HEK293 (cell line): ENCODE data around the gene PCID2.

ENCODE experiments used
- BCL6B ChIP-seq: fragments of 450-650 bp; formaldehyde crosslinking; IDR thresholded peaks from 2 replicates; pipeline ENCODE4 v1.5.1; 2017; ENCODE audit warnings: missing biosample characterization, missing genetic modification characterization
- MEIS1 ChIP-seq: sonication (generic); formaldehyde crosslinking; IDR thresholded peaks from 2 replicates; pipeline ENCODE4 v1.8.1; 2022; ENCODE audit warnings: missing genetic modification reagents, mild to moderate bottlenecking, borderline replicate concordance
- MZF1 ChIP-seq: fragments of 450-650 bp; formaldehyde crosslinking; IDR thresholded peaks from 2 replicates; pipeline ENCODE4 v1.5.1; 2017; ENCODE audit warnings: missing biosample characterization, missing genetic modification characterization, borderline replicate concordance
- PRDM10 ChIP-seq: fragments of 450-650 bp; formaldehyde crosslinking; IDR thresholded peaks from 2 replicates; pipeline ENCODE4 v1.5.1; 2016; ENCODE audit warnings: missing biosample characterization, missing genetic modification characterization
- SCRT1 ChIP-seq: fragments of 450-650 bp; formaldehyde crosslinking; IDR thresholded peaks from 2 replicates; pipeline ENCODE4 v1.5.1; 2016; ENCODE audit warnings: missing biosample characterization, missing genetic modification characterization, borderline replicate concordance
- TRIM28 ChIP-seq: IDR thresholded peaks from 2 replicates; pipeline ENCODE4 v1.6.1; 2011; ENCODE audit warnings: low read length, control low read depth, borderline replicate concordance
- YY1 ChIP-seq: fragments of 450-650 bp; formaldehyde crosslinking; IDR thresholded peaks from 2 replicates; pipeline ENCODE4 v1.5.1; 2018; ENCODE audit warnings: missing biosample characterization, missing genetic modification characterization
- ZBTB20 ChIP-seq: fragments of 450-650 bp; formaldehyde crosslinking; IDR thresholded peaks from 2 replicates; pipeline ENCODE4 v1.5.1; 2016; ENCODE audit warnings: missing biosample characterization, missing genetic modification characterization
- ZBTB48 ChIP-seq: fragments of 450-650 bp; formaldehyde crosslinking; IDR thresholded peaks from 2 replicates; pipeline ENCODE4 v1.5.1; 2016; ENCODE audit warnings: missing biosample characterization, missing genetic modification characterization
- ZBTB7A ChIP-seq: fragments of 450-650 bp; formaldehyde crosslinking; IDR thresholded peaks from 2 replicates; pipeline ENCODE4 v1.5.1; 2016; ENCODE audit warnings: low read depth, missing biosample characterization, missing genetic modification characterization
- ZNF140 ChIP-seq: fragments of 450-650 bp; formaldehyde crosslinking; IDR thresholded peaks from 2 replicates; pipeline ENCODE4 v1.5.1; 2016; ENCODE audit warnings: missing biosample characterization, missing genetic modification characterization
- ZNF148 ChIP-seq: fragments of 450-650 bp; formaldehyde crosslinking; IDR thresholded peaks from 2 replicates; pipeline ENCODE4 v1.5.0; 2017; ENCODE audit warnings: missing biosample characterization, missing genetic modification characterization, borderline replicate concordance
- ZNF169 ChIP-seq: fragments of 450-650 bp; formaldehyde crosslinking; IDR thresholded peaks from 2 replicates; pipeline ENCODE4 v1.5.1; 2016; ENCODE audit warnings: missing biosample characterization, missing genetic modification characterization
- ZNF214 ChIP-seq: fragments of 450-650 bp; formaldehyde crosslinking; IDR thresholded peaks from 2 replicates; pipeline ENCODE4 v1.5.1; 2017; ENCODE audit warnings: missing biosample characterization, mild to moderate bottlenecking, missing genetic modification characterization, borderline replicate concordance
- ZNF23 ChIP-seq: fragments of 450-650 bp; formaldehyde crosslinking; IDR thresholded peaks from 2 replicates; pipeline ENCODE4 v1.5.1; 2016; ENCODE audit warnings: missing biosample characterization, missing genetic modification characterization, borderline replicate concordance
- ZNF26 ChIP-seq: fragments of 450-650 bp; formaldehyde crosslinking; IDR thresholded peaks from 2 replicates; pipeline ENCODE4 v1.5.1; 2016; ENCODE audit warnings: missing biosample characterization, missing genetic modification characterization
- ZNF404 ChIP-seq: fragments of 450-650 bp; formaldehyde crosslinking; IDR thresholded peaks from 2 replicates; pipeline ENCODE4 v1.5.1; 2017; ENCODE audit warnings: missing biosample characterization, missing genetic modification characterization
- ZNF513 ChIP-seq: fragments of 450-650 bp; IDR thresholded peaks from 2 replicates; pipeline ENCODE4 v1.5.1; 2018; ENCODE audit warnings: missing biosample characterization, missing genetic modification characterization
- ZNF677 ChIP-seq: fragments of 450-650 bp; IDR thresholded peaks from 2 replicates; pipeline ENCODE4 v1.5.0; 2018; ENCODE audit warnings: missing biosample characterization, mild to moderate bottlenecking, missing genetic modification characterization, moderate library complexity
- ZNF791 ChIP-seq: fragments of 450-650 bp; formaldehyde crosslinking; IDR thresholded peaks from 2 replicates; pipeline ENCODE4 v1.5.1; 2016; ENCODE audit warnings: missing biosample characterization, missing genetic modification characterization
- ZNF837 ChIP-seq: fragments of 450-650 bp; formaldehyde crosslinking; IDR thresholded peaks from 2 replicates; pipeline ENCODE4 v1.5.1; 2016; ENCODE audit warnings: missing biosample characterization, missing genetic modification characterization
- TF ChIP-seq, protein P1 (sequence below): fragments of 450-650 bp; formaldehyde crosslinking; IDR thresholded peaks from 2 replicates; pipeline ENCODE4 v1.5.1; 2016; ENCODE audit warnings: missing biosample characterization, missing genetic modification characterization
- TF ChIP-seq, protein P2 (sequence below): fragments of 450-650 bp; formaldehyde crosslinking; IDR thresholded peaks from 2 replicates; pipeline ENCODE4 v1.5.1; 2016; ENCODE audit warnings: missing biosample characterization, missing genetic modification characterization
- TF ChIP-seq, protein P3 (sequence below): sonication (generic); formaldehyde crosslinking; IDR thresholded peaks from 2 replicates; pipeline ENCODE4 v1.8.1; 2022; ENCODE audit warnings: mild to moderate bottlenecking, moderate library complexity, missing genetic modification reagents

PCID2 gene

DNA sequence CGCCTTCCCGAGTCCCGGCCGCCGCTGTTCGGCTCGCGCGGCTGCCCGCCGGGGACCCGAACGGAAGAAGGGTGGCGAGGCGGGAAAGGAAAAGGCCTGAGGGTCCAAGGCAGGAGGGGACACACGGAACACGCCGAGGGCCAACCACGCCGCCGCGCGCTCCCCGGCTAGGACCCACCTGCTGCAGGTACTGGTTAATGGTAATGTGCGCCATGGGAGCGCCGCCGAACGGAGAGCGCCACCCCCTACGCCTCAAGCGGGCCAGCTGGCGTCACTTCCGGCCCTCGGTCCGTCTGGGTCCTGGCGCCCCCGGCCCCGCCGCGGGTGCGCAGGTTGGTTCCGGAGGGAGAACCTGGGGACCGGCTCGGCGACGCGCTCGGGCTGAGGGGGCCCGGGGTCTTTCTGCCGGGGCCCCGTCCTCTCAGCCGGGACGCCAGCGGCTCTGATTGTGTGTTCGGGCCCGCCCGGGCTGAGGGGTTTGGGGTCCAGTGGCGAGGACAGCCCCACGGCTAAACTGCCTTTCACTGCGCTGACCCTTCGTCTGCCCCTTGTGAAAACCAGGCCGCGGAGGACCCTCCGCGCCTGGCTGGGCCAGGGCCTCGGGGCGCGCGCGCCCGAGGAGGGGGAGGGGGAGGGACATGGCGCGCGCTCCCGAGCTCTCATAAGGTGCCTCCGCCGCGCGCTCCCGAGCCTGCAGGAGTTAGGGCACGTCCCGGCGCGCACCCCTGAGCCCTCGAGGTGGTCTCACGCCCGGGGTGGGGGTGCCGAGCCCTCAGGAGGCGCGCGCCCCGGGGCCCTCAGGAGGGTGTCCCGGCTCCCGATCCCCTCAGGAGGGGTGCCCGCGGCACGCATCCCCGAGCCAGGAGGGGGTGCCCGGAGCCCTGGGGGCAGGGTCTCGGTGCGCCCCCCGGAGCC lies at the start of gene PCID2 (continued):
- TF ChIP-seq ZNF148 (tag by site-specific recombination) (no peak), ZNF23 (tag by site-specific recombination) (no peak), TRIM28 (no peak), ZNF140 (tag by site-specific recombination) (no peak), ZNF26 (tag by site-specific recombination) (no peak), ZNF404 (tag by site-specific recombination) (no peak), ZNF837 (peak; percentile 64), ZNF677 (peak; percentile 65; the same call in 1 of the 2 replicates), ZNF513 (no peak), ZNF169 (tag by site-specific recombination) (no peak), BCL6B (tag by site-specific recombination) (0 out of 2 replicates have a peak, but pooled peaks have one; percentile 22), ZBTB20 (peak; percentile 91), ZBTB48 (tag by site-specific recombination) (peak; percentile 71; the same call in 1 of the 2 replicates), MZF1 (tag by site-specific recombination) (no peak), ZNF214 (no peak), YY1 (tag by site-specific recombination) (peak; percentile 90), ZBTB7A (tag by site-specific recombination) (peak; percentile 87), ZNF791 (tag by site-specific recombination) (no peak), PRDM10 (tag by site-specific recombination) (no peak; the same call in 1 of the 2 replicates), MEIS1 (no peak), SCRT1 (peak; percentile 83)
- TF ChIP-seq, protein P1, sequence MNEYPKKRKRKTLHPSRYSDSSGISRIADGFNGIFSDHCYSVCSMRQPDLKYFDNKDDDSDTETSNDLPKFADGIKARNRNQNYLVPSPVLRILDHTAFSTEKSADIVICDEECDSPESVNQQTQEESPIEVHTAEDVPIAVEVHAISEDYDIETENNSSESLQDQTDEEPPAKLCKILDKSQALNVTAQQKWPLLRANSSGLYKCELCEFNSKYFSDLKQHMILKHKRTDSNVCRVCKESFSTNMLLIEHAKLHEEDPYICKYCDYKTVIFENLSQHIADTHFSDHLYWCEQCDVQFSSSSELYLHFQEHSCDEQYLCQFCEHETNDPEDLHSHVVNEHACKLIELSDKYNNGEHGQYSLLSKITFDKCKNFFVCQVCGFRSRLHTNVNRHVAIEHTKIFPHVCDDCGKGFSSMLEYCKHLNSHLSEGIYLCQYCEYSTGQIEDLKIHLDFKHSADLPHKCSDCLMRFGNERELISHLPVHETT (tag by site-specific recombination): peak; percentile 99
- TF ChIP-seq, protein P2, sequence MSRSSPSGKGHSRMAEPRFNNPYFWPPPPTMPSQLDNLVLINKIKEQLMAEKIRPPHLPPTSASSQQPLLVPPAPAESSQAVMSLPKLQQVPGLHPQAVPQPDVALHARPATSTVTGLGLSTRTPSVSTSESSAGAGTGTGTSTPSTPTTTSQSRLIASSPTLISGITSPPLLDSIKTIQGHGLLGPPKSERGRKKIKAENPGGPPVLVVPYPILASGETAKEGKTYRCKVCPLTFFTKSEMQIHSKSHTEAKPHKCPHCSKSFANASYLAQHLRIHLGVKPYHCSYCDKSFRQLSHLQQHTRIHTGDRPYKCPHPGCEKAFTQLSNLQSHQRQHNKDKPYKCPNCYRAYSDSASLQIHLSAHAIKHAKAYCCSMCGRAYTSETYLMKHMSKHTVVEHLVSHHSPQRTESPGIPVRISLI (tag by site-specific recombination): no peak
- TF ChIP-seq, protein P3, sequence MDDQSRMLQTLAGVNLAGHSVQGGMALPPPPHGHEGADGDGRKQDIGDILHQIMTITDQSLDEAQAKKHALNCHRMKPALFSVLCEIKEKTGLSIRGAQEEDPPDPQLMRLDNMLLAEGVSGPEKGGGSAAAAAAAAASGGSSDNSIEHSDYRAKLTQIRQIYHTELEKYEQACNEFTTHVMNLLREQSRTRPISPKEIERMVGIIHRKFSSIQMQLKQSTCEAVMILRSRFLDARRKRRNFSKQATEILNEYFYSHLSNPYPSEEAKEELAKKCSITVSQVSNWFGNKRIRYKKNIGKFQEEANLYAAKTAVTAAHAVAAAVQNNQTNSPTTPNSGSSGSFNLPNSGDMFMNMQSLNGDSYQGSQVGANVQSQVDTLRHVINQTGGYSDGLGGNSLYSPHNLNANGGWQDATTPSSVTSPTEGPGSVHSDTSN (CRISPR knock-in tag): peak; percentile 94
